H9 (cell line): ENCODE measurements around the gene NPDC1. TPM values are rescaled to one million over a fixed set of nuclear protein-coding genes. Genes with fewer than 3 reads are reported as not detected.

Experiments
- DNase-seq: peaks from one replicate; pipeline ENCODE4 v3.0.0-alpha.2; 2017
- H2AFZ ChIP-seq: one replicate; pipeline ENCODE4 v1.6.1; 2013; ENCODE audit warnings: mild to moderate bottlenecking, low read length, control low read depth, moderate library complexity
- H2AK5ac ChIP-seq: 2 replicates; pipeline ENCODE4 v1.6.1; 2013; ENCODE audit warnings: low read length, control low read depth, mixed read lengths; ENCODE audit not compliant: insufficient read length
- H2BK120ac ChIP-seq: one replicate; pipeline ENCODE4 v1.6.1; 2013; ENCODE audit warnings: low read depth, mild to moderate bottlenecking, low read length, control low read depth, inconsistent platforms; ENCODE audit not compliant: poor library complexity, severe bottlenecking
- H2BK12ac ChIP-seq: 2 replicates; pipeline ENCODE4 v1.6.1; 2013; ENCODE audit warnings: low read length, control low read depth, mixed read lengths, low read depth; ENCODE audit not compliant: insufficient read length
- H2BK15ac ChIP-seq: 2 replicates; pipeline ENCODE4 v1.6.1; 2013; ENCODE audit warnings: low read depth, low read length, control low read depth
- H2BK20ac ChIP-seq: one replicate; pipeline ENCODE4 v1.6.1; 2013; ENCODE audit warnings: low read depth, mild to moderate bottlenecking, low read length, control low read depth, inconsistent platforms; ENCODE audit not compliant: poor library complexity, severe bottlenecking
- H2BK5ac ChIP-seq: 2 replicates; pipeline ENCODE4 v1.6.1; 2013; ENCODE audit warnings: low read length, control low read depth, mixed read lengths; ENCODE audit not compliant: insufficient read length
- H3K14ac ChIP-seq: 2 replicates; pipeline ENCODE4 v1.6.1; 2013; ENCODE audit warnings: low read length, control low read depth; ENCODE audit not compliant: insufficient read depth
- H3K18ac ChIP-seq: 2 replicates; pipeline ENCODE4 v1.6.1; 2013; ENCODE audit warnings: low read depth, mild to moderate bottlenecking, mixed read lengths, low read length, control low read depth; ENCODE audit not compliant: insufficient read length
- H3K23ac ChIP-seq: 2 replicates; pipeline ENCODE4 v1.6.1; 2013; ENCODE audit warnings: low read length, control low read depth, mixed read lengths, low read depth; ENCODE audit not compliant: insufficient read length
- H3K23me2 ChIP-seq: 2 replicates; pipeline ENCODE4 v1.6.1; 2013; ENCODE audit warnings: low read depth, mild to moderate bottlenecking, mixed read lengths, low read length, control low read depth; ENCODE audit not compliant: insufficient read length, poor library complexity, severe bottlenecking
- H3K27ac ChIP-seq: 2 replicates; pipeline ENCODE4 v1.5.1; 2013; ENCODE audit warnings: low read length, control low read depth, mixed read lengths, low read depth; ENCODE audit not compliant: insufficient read length
- H3K27me3 ChIP-seq: 2 replicates; pipeline ENCODE4 v1.6.1; 2013; ENCODE audit warnings: low read length, control low read depth, inconsistent platforms; ENCODE audit not compliant: insufficient read depth
- H3K4ac ChIP-seq: 2 replicates; pipeline ENCODE4 v1.6.1; 2013; ENCODE audit warnings: low read depth, mild to moderate bottlenecking, control low read depth, inconsistent platforms, low read length, moderate library complexity
- H3K4me1 ChIP-seq: 2 replicates; pipeline ENCODE4 v1.6.1; 2013; ENCODE audit warnings: low read length, control low read depth, inconsistent platforms; ENCODE audit not compliant: insufficient read depth
- H3K4me2 ChIP-seq: 2 replicates; pipeline ENCODE4 v1.6.1; 2013; ENCODE audit warnings: low read length, control low read depth, mixed read lengths; ENCODE audit not compliant: insufficient read length, insufficient read depth
- H3K56ac ChIP-seq: 2 replicates; pipeline ENCODE4 v1.6.1; 2013; ENCODE audit warnings: low read depth, mild to moderate bottlenecking, mixed read lengths, low read length, control low read depth; ENCODE audit not compliant: insufficient read length
- H3K79me1 ChIP-seq: 2 replicates; pipeline ENCODE4 v1.6.1; 2013; ENCODE audit warnings: low read depth, mild to moderate bottlenecking, moderate library complexity, low read length, control low read depth, inconsistent platforms; ENCODE audit not compliant: insufficient read depth, poor library complexity, severe bottlenecking
- H3K79me2 ChIP-seq: 2 replicates; pipeline ENCODE4 v1.6.1; 2013; ENCODE audit warnings: low read length, control low read depth, inconsistent platforms; ENCODE audit not compliant: insufficient read depth
- H3K9ac ChIP-seq: 2 replicates; pipeline ENCODE4 v1.6.1; 2013; ENCODE audit warnings: low read length, control low read depth, mixed read lengths; ENCODE audit not compliant: insufficient read length; ENCODE audit errors: extremely low read depth
- H3K9me3 ChIP-seq: one replicate; pipeline ENCODE4 v1.6.1; 2013; ENCODE audit warnings: low read depth, low read length, inconsistent platforms; ENCODE audit not compliant: control insufficient read depth
- H3T11ph ChIP-seq: one replicate; pipeline ENCODE4 v1.6.1; 2013; ENCODE audit warnings: mild to moderate bottlenecking, low read length, control low read depth, inconsistent platforms
- H4K20me1 ChIP-seq: one replicate; pipeline ENCODE4 v1.6.1; 2013; ENCODE audit not compliant: control insufficient read depth, insufficient read length, insufficient read depth
- H4K5ac ChIP-seq: 2 replicates; pipeline ENCODE4 v1.6.1; 2013; ENCODE audit warnings: low read depth, mild to moderate bottlenecking, mixed read lengths, low read length, control low read depth; ENCODE audit not compliant: insufficient read length
- H4K8ac ChIP-seq: replicated peaks from 2 replicates; pipeline ENCODE4 v1.6.1; 2013; ENCODE audit warnings: low read length, control low read depth, mixed read lengths, low read depth; ENCODE audit not compliant: insufficient read length
- H4K91ac ChIP-seq: 2 replicates; pipeline ENCODE4 v1.6.1; 2013; ENCODE audit warnings: low read depth, mild to moderate bottlenecking, moderate library complexity, mixed read lengths, low read length, control low read depth; ENCODE audit not compliant: insufficient read length
- H3K27ac Mint-ChIP-seq, 3 experiments: 2 replicates in 2 of 3; 3 replicates in 1 of 3; pipeline ENCODE4 v1.8.0; 2020 to 2021; ENCODE audit warnings: mixed read lengths in 3 of 3, mild to moderate bottlenecking in 1 of 3, moderate library complexity in 1 of 3
- H3K27me3 Mint-ChIP-seq: 2 replicates; pipeline ENCODE4 v1.8.0; 2021; ENCODE audit warnings: low read depth, mild to moderate bottlenecking, moderate library complexity, mixed read lengths
- H3K36me3 Mint-ChIP-seq, 3 experiments: 2 replicates in 2 of 3; 3 replicates in 1 of 3; pipeline ENCODE4 v1.8.0; 2020 to 2021; ENCODE audit warnings: low read depth in 3 of 3, mixed read lengths in 3 of 3; ENCODE audit not compliant: insufficient read depth in 1 of 3
- H3K4me1 Mint-ChIP-seq, 2 experiments: 2 replicates each; pipeline ENCODE4 v1.8.0; 2020; ENCODE audit warnings: mixed read lengths in 2 of 2
- H3K4me3 Mint-ChIP-seq, 2 experiments: 2 replicates in 1 of 2; 3 replicates in 1 of 2; pipeline ENCODE4 v1.8.0; 2020 to 2021; ENCODE audit warnings: mild to moderate bottlenecking in 2 of 2, mixed read lengths in 2 of 2, moderate library complexity in 1 of 2
- H3K9me3 Mint-ChIP-seq, 2 experiments: 2 replicates in 1 of 2; 3 replicates in 1 of 2; pipeline ENCODE4 v1.8.0; 2020; ENCODE audit warnings: mild to moderate bottlenecking in 2 of 2, mixed read lengths in 2 of 2, moderate library complexity in 1 of 2
- WGBS: extraction: QIAGEN DNeasy Blood & Tissue Kit; methylation state at CpG from one replicate; pipeline ENCODE4 v1.1.7; 2013; ENCODE audit warnings: missing lambda C conversion rate, low lambda C conversion rate, mixed read lengths; ENCODE audit not compliant: insufficient read length; ENCODE audit errors: extremely low coverage; 5-methylcytosine and 5-hydroxymethylcytosine counted together
- total RNA-seq: library from RNA; stranded (reverse); gene quantifications from 2 replicates; pipeline ENCODE4 v1.2.1, GENCODE V29; 2021
- TF ChIP-seq, protein P1 (sequence below): fragments of 200-600 bp; sonication (generic); conservative IDR thresholded peaks from 3 replicates; pipeline ENCODE4 v1.8.0; 2021; ENCODE audit warnings: antibody characterized with exemption, mild to moderate bottlenecking

NPDC1 gene
- total RNA-seq, 1 experiment from 2014 or later = 57.6 TPM

DNA sequence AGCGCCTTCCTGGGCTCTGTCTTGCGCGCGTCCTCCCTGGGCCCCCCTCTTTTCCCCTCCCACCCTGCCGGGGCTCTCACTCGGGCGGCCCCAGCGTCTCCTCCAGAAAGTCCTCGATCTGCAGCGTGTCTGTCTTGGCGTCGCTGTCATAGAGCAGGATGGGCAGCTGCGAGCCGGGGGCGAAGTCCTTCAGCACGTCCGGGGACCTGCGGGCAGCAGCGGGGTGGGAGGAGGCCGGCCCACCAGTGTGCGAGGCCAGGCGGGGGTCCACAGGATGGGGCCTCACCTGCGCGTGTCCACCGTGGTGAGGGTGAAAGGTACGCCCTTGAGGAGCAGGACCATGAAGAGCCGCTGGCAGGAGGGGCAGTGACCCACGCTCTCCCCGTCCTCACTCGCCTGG is 50.6 kb downstream of the NPDC1 start:
- peaks cover 9 to 10% of the 10 kb centered on the region in 2 experiments; a peak in 3 of 5 replicates for H3K9me3 Mint-ChIP-seq
- H2BK120ac ChIP-seq = no peak overlapping the region
- peaks cover 9 to 12% of the 10 kb centered on the region in 2 experiments for H3K4me1 Mint-ChIP-seq
- H3K79me1 ChIP-seq = no peaks in the 10 kb centered on the region
- H2AFZ ChIP-seq = no peak overlapping the region
- no peak overlapping the region for H3K18ac ChIP-seq
- no peak overlapping the region for H3K9ac ChIP-seq
- no peak overlapping the region for H4K91ac ChIP-seq
- peaks cover 19% of the 10 kb centered on the region for H3K27me3 Mint-ChIP-seq
- no peak overlapping the region for H2AK5ac ChIP-seq
- no peak overlapping the region for H3K23ac ChIP-seq
- no peak overlapping the region for H3K27ac Mint-ChIP-seq
- TF ChIP-seq, protein P1, sequence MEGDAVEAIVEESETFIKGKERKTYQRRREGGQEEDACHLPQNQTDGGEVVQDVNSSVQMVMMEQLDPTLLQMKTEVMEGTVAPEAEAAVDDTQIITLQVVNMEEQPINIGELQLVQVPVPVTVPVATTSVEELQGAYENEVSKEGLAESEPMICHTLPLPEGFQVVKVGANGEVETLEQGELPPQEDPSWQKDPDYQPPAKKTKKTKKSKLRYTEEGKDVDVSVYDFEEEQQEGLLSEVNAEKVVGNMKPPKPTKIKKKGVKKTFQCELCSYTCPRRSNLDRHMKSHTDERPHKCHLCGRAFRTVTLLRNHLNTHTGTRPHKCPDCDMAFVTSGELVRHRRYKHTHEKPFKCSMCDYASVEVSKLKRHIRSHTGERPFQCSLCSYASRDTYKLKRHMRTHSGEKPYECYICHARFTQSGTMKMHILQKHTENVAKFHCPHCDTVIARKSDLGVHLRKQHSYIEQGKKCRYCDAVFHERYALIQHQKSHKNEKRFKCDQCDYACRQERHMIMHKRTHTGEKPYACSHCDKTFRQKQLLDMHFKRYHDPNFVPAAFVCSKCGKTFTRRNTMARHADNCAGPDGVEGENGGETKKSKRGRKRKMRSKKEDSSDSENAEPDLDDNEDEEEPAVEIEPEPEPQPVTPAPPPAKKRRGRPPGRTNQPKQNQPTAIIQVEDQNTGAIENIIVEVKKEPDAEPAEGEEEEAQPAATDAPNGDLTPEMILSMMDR = no peak
- no peaks in the 10 kb centered on the region for H3K79me2 ChIP-seq
- H3T11ph ChIP-seq = no peak overlapping the region
- no peaks in the 10 kb centered on the region for H4K20me1 ChIP-seq
- H3K27me3 ChIP-seq = no peaks in the 10 kb centered on the region
- H2BK5ac ChIP-seq = no peak overlapping the region
- H3K4me2 ChIP-seq = no peak overlapping the region
- H3K36me3 Mint-ChIP-seq = peaks cover 2 to 8% (median 2%) of the 10 kb centered on the region in 3 experiments; a peak in 5 of 7 replicates
- no peak overlapping the region for H4K5ac ChIP-seq
- no peak overlapping the region for H3K4ac ChIP-seq
- no peak overlapping the region for H3K27ac ChIP-seq
- H3K14ac ChIP-seq = no peak overlapping the region
- H4K8ac ChIP-seq = no peak overlapping the region
- H3K56ac ChIP-seq = no peak overlapping the region
- no peak overlapping the region for H2BK20ac ChIP-seq
- no peak overlapping the region for H2BK15ac ChIP-seq
- WGBS = no CpG with 5 or more reads among the region's 30 CpGs
- H2BK12ac ChIP-seq = no peak overlapping the region
- no peak overlapping the region for H3K4me3 Mint-ChIP-seq
- no peaks in the 10 kb centered on the region for H3K4me1 ChIP-seq
- no peaks in the 10 kb centered on the region for H3K9me3 ChIP-seq
- DNase-seq = no peak
- H3K23me2 ChIP-seq = peaks cover 6% of the 10 kb centered on the region
